HL-60 (cell line): Measurements from ENCODE around the gene TLL2.

Experiments
- POLR2AphosphoS5 ChIP-seq: IDR thresholded peaks from 2 replicates; pipeline ENCODE4 v1.6.1; 2012; ENCODE audit warnings: low read depth
- SPI1 ChIP-seq: IDR thresholded peaks from 2 replicates; pipeline ENCODE4 v1.6.1; 2012; ENCODE audit warnings: low read depth, mild to moderate bottlenecking, borderline replicate concordance
- TF ChIP-seq, protein P1 (sequence below): IDR thresholded peaks from one replicate; pipeline ENCODE4 v1.5.1; 2011; ENCODE audit warnings: low read length, control low read depth, inconsistent platforms; ENCODE audit not compliant: insufficient read depth

DNA sequence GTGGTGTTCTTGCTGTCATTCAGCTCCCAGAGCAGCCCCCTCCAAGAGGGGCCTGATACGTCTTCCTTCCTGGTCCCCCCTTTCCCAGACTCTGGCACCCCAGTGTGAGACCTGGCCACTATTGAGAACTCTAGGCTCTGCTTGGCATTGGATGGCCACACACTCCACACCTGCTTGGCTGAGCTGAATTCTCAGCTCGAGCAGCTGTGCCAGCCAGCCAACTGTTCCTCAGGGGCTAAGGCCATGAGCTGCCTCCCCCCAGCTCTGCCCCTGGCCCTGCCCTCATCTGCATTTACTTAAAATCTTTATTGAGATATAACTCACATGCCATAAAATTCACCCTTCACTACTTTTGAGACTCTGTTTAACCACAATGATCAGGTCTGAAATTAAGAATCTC is 6.7 kb downstream of the TLL2 start:
- TF ChIP-seq, protein P1, sequence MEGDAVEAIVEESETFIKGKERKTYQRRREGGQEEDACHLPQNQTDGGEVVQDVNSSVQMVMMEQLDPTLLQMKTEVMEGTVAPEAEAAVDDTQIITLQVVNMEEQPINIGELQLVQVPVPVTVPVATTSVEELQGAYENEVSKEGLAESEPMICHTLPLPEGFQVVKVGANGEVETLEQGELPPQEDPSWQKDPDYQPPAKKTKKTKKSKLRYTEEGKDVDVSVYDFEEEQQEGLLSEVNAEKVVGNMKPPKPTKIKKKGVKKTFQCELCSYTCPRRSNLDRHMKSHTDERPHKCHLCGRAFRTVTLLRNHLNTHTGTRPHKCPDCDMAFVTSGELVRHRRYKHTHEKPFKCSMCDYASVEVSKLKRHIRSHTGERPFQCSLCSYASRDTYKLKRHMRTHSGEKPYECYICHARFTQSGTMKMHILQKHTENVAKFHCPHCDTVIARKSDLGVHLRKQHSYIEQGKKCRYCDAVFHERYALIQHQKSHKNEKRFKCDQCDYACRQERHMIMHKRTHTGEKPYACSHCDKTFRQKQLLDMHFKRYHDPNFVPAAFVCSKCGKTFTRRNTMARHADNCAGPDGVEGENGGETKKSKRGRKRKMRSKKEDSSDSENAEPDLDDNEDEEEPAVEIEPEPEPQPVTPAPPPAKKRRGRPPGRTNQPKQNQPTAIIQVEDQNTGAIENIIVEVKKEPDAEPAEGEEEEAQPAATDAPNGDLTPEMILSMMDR: no peak
- TF ChIP-seq POLR2AphosphoS5 (no peak), SPI1 (no peak)
